Measurements from ENCODE around the gene MAPKAP1. TPM values are rescaled to one million over a fixed set of nuclear protein-coding genes. Genes with fewer than 3 reads are reported as not detected.

Gene MAPKAP1
- total and polyA plus RNA-seq, 3 experiments from 2014 or later, result 64.7 to 119 (median 111) TPM

DNA sequence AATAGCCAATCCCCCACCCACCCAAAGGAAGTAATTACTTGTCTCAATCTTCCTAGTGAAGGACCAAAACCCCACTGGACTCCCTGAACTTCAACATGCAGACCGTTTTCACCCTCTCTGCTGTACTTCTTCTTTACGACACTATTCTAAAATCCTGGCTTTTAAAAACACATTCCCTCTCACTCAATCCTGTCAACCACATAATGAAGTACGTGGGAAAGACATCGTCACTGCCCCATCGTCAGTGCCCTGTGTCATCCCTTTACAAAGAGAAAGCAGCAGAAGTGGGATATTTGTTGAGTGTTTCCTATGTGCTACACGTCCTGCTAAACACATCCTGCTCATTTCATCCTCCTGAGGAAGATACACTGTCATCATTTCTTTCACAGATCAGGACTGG lies 54.2 kb downstream of the MAPKAP1 start:
- Mint-ChIP-seq H3K36me3 (peaks cover 0 to 44% (median 25%) of the 10 kb centered on the region in 3 donors), H3K4me1 (peaks cover 30 to 56% (median 41%) of the 10 kb centered on the region in 3 donors), H3K27me3 (no peaks in the 10 kb centered on the region), H3K9me3 (no peaks in the 10 kb centered on the region), H3K27ac (peak overlapping the region in 1 of 8 donors; percentile 28), H3K4me3 (no peak overlapping the region)
- ChIA-PET CTCF (no interaction called here), POLR2A (interaction anchor here (0.5 kb wide), 1 partner anchor 9 kb away, joined by 4 read pairs; no protein-coding TSS in a partner anchor)
- no peaks in the 10 kb centered on the region for H3K36me3 ChIP-seq (ENCODE audit: insufficient read depth, low read length)
- H3K9me3 ChIP-seq (ENCODE audit: low read length), result no peaks in the 10 kb centered on the region
- H3K4me3 ChIP-seq (ENCODE audit: low read length), result no peak overlapping the region
- no peaks in the 10 kb centered on the region for H3K27me3 ChIP-seq (ENCODE audit: insufficient read depth, low read length, poor library complexity, severe bottlenecking)
- DNase-seq, result no peak
- H3K27ac ChIP-seq (ENCODE audit: low read depth, low read length), result no peak overlapping the region
- H3K4me1 ChIP-seq (ENCODE audit: insufficient read depth, low read length), result peaks cover 8% of the 10 kb centered on the region

DNA sequence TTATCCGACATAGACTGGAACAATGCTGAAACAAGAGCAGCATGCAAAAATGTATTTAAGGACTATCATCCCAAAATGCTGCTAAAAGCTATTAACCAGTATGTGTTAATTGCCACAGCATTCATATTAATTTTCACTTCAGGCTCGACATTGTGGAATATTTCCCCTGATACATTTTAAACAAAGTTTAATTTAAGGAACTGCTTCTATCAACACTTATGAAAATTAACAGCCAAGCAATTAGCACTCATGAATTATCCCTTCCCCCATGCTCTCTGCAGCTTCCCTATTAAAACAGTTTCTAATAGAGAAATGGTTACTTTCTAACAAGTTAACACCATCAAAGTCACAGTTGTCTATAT lies 54.8 kb downstream of the MAPKAP1 start:
- Mint-ChIP-seq H3K27ac (no peak overlapping the region), H3K9me3 (no peaks in the 10 kb centered on the region), H3K4me1 (peaks cover 35 to 57% (median 44%) of the 10 kb centered on the region in 3 donors), H3K27me3 (no peaks in the 10 kb centered on the region), H3K36me3 (peaks cover 0 to 40% (median 23%) of the 10 kb centered on the region in 3 donors), H3K4me3 (no peak overlapping the region)
- Histone ChIP-seq H3K27me3 (ENCODE audit: insufficient read depth, low read length, poor library complexity, severe bottlenecking) (no peaks in the 10 kb centered on the region), H3K4me1 (ENCODE audit: insufficient read depth, low read length) (peaks cover 13% of the 10 kb centered on the region), H3K9me3 (ENCODE audit: low read length) (no peaks in the 10 kb centered on the region), H3K4me3 (ENCODE audit: low read length) (no peak overlapping the region), H3K36me3 (ENCODE audit: insufficient read depth, low read length) (no peaks in the 10 kb centered on the region), H3K27ac (ENCODE audit: low read depth, low read length) (no peak overlapping the region)
- CTCF ChIA-PET, result no interaction called here
- DNase-seq, result no peak
- POLR2A ChIA-PET, result interaction anchor here (0.5 kb wide), 1 partner anchor 9 kb away, joined by 4 read pairs; no protein-coding TSS in a partner anchor

DNA sequence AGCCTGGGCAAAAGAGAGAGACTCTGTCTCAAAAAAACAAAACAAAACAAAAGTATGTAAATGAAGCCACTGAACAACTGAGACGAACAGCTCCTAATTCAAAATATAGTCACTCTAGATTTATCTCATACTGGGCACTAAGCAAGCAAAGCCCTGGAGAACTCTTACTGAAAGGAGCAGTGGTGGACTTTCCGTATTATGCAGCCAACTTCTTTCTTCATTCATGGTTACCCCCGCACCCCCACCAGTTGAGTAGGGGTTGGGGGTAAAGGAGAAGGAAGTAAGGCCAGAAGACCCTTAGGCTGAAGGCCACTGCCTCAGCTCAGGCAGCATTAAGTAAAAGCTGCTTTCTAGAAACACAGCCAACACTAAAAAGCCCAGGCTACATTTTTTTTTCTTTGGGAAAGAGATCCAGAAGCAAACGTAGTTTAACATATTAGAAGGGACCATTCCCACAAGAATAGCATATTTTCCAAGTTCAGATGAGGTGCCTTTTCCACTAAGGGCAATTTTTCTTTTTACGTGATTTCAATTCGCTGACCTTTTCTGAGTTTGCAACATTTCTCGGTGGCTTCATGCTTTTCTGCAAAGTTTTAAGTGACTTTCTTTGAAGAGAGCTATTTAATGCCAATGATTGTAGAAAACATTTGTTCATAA lies 55.3 kb downstream of the MAPKAP1 start:
- CTCF ChIA-PET, result no interaction called here
- no peak overlapping the region for H3K27ac ChIP-seq (ENCODE audit: low read depth, low read length)
- POLR2A ChIA-PET, result no interaction called here
- no peak overlapping the region for H3K4me3 ChIP-seq (ENCODE audit: low read length)
- peaks cover 18% of the 10 kb centered on the region for H3K4me1 ChIP-seq (ENCODE audit: insufficient read depth, low read length)
- Mint-ChIP-seq H3K27ac (peak overlapping the region in 1 of 8 donors; percentile 61), H3K4me3 (no peak overlapping the region), H3K9me3 (no peaks in the 10 kb centered on the region), H3K4me1 (peaks cover 40 to 62% (median 49%) of the 10 kb centered on the region in 3 donors), H3K36me3 (peaks cover 0 to 36% (median 23%) of the 10 kb centered on the region in 3 donors), H3K27me3 (no peaks in the 10 kb centered on the region)
- no peaks in the 10 kb centered on the region for H3K9me3 ChIP-seq (ENCODE audit: low read length)
- DNase-seq, result no peak
- H3K36me3 ChIP-seq (ENCODE audit: insufficient read depth, low read length), result no peaks in the 10 kb centered on the region
- H3K27me3 ChIP-seq (ENCODE audit: insufficient read depth, low read length, poor library complexity, severe bottlenecking), result no peaks in the 10 kb centered on the region

DNA sequence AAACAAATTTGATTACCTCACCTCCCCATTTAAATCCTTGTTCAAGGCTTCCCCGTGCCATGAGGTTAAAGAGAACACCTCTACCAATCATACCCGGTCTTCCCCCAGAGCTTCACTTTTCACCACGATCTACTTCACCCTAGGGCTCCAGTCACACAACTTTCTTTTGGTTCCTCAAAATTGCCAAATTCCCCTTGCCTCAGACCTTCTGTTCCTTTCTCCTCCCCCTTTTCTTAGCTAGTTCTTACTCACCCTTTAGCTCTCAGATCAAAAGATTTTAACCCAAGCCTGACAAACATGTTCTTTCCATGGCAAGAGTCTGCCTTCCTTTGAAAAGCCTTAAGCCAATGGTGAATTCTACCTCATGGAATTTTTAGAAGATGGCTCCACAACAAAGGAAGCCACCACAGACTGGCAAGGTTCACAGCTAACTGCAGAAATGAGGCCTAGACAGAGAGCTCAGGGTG lies 56.7 kb downstream of the MAPKAP1 start:
- no peaks in the 10 kb centered on the region for H3K9me3 ChIP-seq (ENCODE audit: low read length)
- POLR2A ChIA-PET, result no interaction called here
- no peak overlapping the region for H3K4me3 ChIP-seq (ENCODE audit: low read length)
- no peaks in the 10 kb centered on the region for H3K36me3 ChIP-seq (ENCODE audit: insufficient read depth, low read length)
- DNase-seq, result no peak
- peaks cover 26% of the 10 kb centered on the region for H3K4me1 ChIP-seq (ENCODE audit: insufficient read depth, low read length)
- Mint-ChIP-seq H3K9me3 (no peaks in the 10 kb centered on the region), H3K27me3 (no peaks in the 10 kb centered on the region), H3K36me3 (peaks cover 0 to 26% (median 15%) of the 10 kb centered on the region in 3 donors), H3K4me1 (peaks cover 49 to 74% (median 63%) of the 10 kb centered on the region in 3 donors), H3K4me3 (peak overlapping the region in 3 of 7 donors; percentile 2 to 13 (median 12)), H3K27ac (peak overlapping the region in 7 of 8 donors; percentile 24 to 86 (median 73))
- CTCF ChIA-PET, result no interaction called here
- H3K27me3 ChIP-seq (ENCODE audit: insufficient read depth, low read length, poor library complexity, severe bottlenecking), result no peaks in the 10 kb centered on the region
- H3K27ac ChIP-seq (ENCODE audit: low read depth, low read length), result no peak overlapping the region

DNA sequence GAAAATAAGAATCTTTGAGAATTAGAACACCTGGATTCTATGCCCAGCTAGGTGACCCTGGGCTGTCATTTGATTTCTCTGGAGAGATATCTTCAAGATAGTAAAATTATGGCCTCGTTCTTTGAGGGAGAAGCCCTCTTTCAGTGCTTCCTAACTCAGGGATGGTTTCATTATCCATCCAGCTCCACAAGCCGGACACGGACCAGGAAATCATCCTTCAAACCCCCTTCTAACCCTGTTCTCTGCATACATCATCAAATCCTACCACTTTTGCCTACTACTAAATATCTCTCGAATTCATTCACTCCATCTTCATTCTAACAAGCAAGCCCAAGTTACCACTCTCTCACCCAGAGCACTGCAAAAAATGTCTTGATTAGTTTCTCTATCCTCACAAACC lies 57.2 kb downstream of the MAPKAP1 start:
- Histone ChIP-seq H3K9me3 (ENCODE audit: low read length) (no peaks in the 10 kb centered on the region), H3K36me3 (ENCODE audit: insufficient read depth, low read length) (no peaks in the 10 kb centered on the region), H3K4me3 (ENCODE audit: low read length) (no peak overlapping the region), H3K27me3 (ENCODE audit: insufficient read depth, low read length, poor library complexity, severe bottlenecking) (no peaks in the 10 kb centered on the region), H3K27ac (ENCODE audit: low read depth, low read length) (no peak overlapping the region), H3K4me1 (ENCODE audit: insufficient read depth, low read length) (peaks cover 26% of the 10 kb centered on the region)
- Mint-ChIP-seq H3K9me3 (no peaks in the 10 kb centered on the region), H3K36me3 (peaks cover 0 to 26% (median 15%) of the 10 kb centered on the region in 3 donors), H3K27me3 (no peaks in the 10 kb centered on the region), H3K4me3 (peak overlapping the region in 2 of 7 donors; percentile 12 to 13), H3K4me1 (peaks cover 53 to 79% (median 68%) of the 10 kb centered on the region in 3 donors), H3K27ac (peak overlapping the region in 6 of 8 donors; percentile 24 to 86 (median 70))
- DNase-seq, result no peak
- CTCF ChIA-PET, result no interaction called here
- POLR2A ChIA-PET, result interaction anchor here (0.7 kb wide), 1 partner anchor 16 kb away, joined by 6 read pairs; no protein-coding TSS in a partner anchor

DNA sequence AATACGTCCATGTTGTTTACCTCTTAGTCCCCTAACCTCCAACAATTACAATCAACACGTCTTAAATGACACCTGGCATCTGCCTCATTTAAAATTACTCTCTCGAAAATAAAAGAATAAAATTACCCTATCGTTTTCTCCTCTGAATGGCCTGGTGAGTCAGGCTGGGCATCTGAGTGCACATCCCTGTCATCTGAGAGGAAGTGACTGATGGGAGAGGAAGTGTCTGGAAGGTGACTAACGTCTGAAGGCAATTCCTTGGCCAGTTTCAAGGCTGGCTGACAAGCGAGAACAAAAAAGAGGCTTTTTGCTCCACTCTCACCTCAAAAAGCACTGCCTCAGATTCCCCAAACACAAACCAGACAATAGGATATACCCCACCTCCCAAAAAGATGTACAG lies 57.7 kb downstream of the MAPKAP1 start:
- no peak for DNase-seq

DNA sequence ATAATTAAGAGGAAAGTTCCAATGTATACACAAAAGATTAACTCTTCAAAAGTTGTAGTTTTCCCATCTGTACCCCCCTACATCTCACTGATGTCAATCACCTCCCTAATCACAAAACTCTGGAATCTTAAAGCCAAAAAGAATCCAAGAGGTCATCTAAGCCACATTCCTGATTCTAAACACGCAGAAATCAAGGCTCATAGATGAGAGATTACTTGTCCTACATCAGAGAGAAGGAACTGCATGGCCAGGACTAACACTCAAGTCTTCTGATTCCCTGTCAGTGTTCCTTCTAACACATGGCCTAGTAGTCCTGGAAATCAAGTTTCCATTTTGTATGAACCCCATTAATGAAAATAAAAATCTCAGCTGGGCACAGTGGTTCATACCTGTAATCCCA lies 58.7 kb downstream of the MAPKAP1 start:
- H3K27ac ChIP-seq (ENCODE audit: low read depth, low read length), result no peak overlapping the region
- H3K27me3 Mint-ChIP-seq, result no peaks in the 10 kb centered on the region
- no peaks in the 10 kb centered on the region for H3K9me3 ChIP-seq (ENCODE audit: low read length)
- H3K36me3 Mint-ChIP-seq, result peaks cover 0 to 23% (median 16%) of the 10 kb centered on the region in 3 donors
- H3K4me3 ChIP-seq (ENCODE audit: low read length), result no peak overlapping the region
- peaks cover 57 to 75% (median 73%) of the 10 kb centered on the region in 3 donors for H3K4me1 Mint-ChIP-seq
- H3K4me1 ChIP-seq (ENCODE audit: insufficient read depth, low read length), result peaks cover 26% of the 10 kb centered on the region
- H3K27me3 ChIP-seq (ENCODE audit: insufficient read depth, low read length, poor library complexity, severe bottlenecking), result no peaks in the 10 kb centered on the region
- peak overlapping the region; percentile 1 to 88 (median 52) for H3K27ac Mint-ChIP-seq
- peak overlapping the region in 1 of 7 donors; percentile 52 for H3K4me3 Mint-ChIP-seq
- ChIA-PET CTCF (interaction anchor here (1.0 kb wide), 1 partner anchor 1211 kb away, joined by 3 read pairs; no protein-coding TSS in a partner anchor), POLR2A (no interaction called here)
- no peak for DNase-seq
- H3K36me3 ChIP-seq (ENCODE audit: insufficient read depth, low read length), result no peaks in the 10 kb centered on the region
- H3K9me3 Mint-ChIP-seq, result no peaks in the 10 kb centered on the region

More for the DNA sequence above, 57.7 kb downstream of the MAPKAP1 start:
- Histone ChIP-seq H3K4me1 (ENCODE audit: insufficient read depth, low read length) (peaks cover 26% of the 10 kb centered on the region), H3K27me3 (ENCODE audit: insufficient read depth, low read length, poor library complexity, severe bottlenecking) (no peaks in the 10 kb centered on the region), H3K36me3 (ENCODE audit: insufficient read depth, low read length) (no peaks in the 10 kb centered on the region), H3K27ac (ENCODE audit: low read depth, low read length) (no peak overlapping the region), H3K4me3 (ENCODE audit: low read length) (no peak overlapping the region), H3K9me3 (ENCODE audit: low read length) (no peaks in the 10 kb centered on the region)
- no peaks in the 10 kb centered on the region for H3K27me3 Mint-ChIP-seq
- H3K4me1 Mint-ChIP-seq, result peaks cover 57 to 82% (median 73%) of the 10 kb centered on the region in 3 donors
- H3K36me3 Mint-ChIP-seq, result peaks cover 0 to 26% (median 13%) of the 10 kb centered on the region in 3 donors
- H3K9me3 Mint-ChIP-seq, result no peaks in the 10 kb centered on the region
- ChIA-PET POLR2A (interaction anchor here (0.7 kb wide), 1 partner anchor 16 kb away, joined by 6 read pairs; no protein-coding TSS in a partner anchor), CTCF (no interaction called here)
- H3K4me3 Mint-ChIP-seq, result peak overlapping the region in 1 of 7 donors; percentile 13
- peak overlapping the region in 3 of 8 donors; percentile 2 to 86 (median 36) for H3K27ac Mint-ChIP-seq

DNA sequence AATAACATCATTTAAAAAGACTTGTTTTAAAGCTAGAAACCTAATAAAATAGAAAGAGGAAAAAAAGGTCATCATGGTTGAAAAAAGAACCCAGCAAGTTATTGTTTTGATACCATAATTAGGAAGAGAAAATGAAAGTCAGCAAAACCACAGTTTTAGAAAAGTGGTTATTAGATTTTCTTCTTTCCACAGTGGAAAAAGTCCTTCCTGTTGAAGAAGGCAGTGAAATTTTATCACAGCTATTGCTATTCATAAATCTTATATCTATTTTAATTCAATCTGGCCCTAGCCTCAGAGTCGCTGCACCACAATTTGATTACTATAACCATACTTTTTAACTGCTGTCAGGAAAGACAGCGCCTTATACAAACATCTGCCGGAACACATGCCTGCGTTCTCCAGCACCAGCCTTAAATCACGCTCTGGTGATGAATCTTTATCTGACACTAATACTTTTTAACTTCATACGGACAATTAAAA lies 60.3 kb downstream of the MAPKAP1 start:
- Histone ChIP-seq H3K4me3 (ENCODE audit: low read length) (peak overlapping the region; percentile 8), H3K27ac (ENCODE audit: low read depth, low read length) (peak overlapping the region; percentile 10), H3K4me1 (ENCODE audit: insufficient read depth, low read length) (peaks cover 26% of the 10 kb centered on the region), H3K27me3 (ENCODE audit: insufficient read depth, low read length, poor library complexity, severe bottlenecking) (no peaks in the 10 kb centered on the region), H3K9me3 (ENCODE audit: low read length) (no peaks in the 10 kb centered on the region), H3K36me3 (ENCODE audit: insufficient read depth, low read length) (no peaks in the 10 kb centered on the region)
- no peaks in the 10 kb centered on the region for H3K9me3 Mint-ChIP-seq
- H3K36me3 Mint-ChIP-seq, result peaks cover 0 to 16% (median 9%) of the 10 kb centered on the region in 3 donors
- ChIA-PET CTCF (interaction anchor here (1.3 kb wide), 1 partner anchor 14 kb away, joined by 4 read pairs; no protein-coding TSS in a partner anchor), POLR2A (no interaction called here)
- H3K4me3 Mint-ChIP-seq, result peak overlapping the region; percentile 49 to 80 (median 74)
- H3K4me1 Mint-ChIP-seq, result peaks cover 52 to 71% (median 67%) of the 10 kb centered on the region in 3 donors
- no peaks in the 10 kb centered on the region for H3K27me3 Mint-ChIP-seq
- peak in 1 of 5 donors; percentile 4 for DNase-seq
- peak overlapping the region; percentile 67 to 92 (median 86) for H3K27ac Mint-ChIP-seq

Measured in CD8-positive, alpha-beta memory T cell (primary cell).